Measurements from ENCODE around the gene SLC48A1.

SLC48A1 gene

DNA sequence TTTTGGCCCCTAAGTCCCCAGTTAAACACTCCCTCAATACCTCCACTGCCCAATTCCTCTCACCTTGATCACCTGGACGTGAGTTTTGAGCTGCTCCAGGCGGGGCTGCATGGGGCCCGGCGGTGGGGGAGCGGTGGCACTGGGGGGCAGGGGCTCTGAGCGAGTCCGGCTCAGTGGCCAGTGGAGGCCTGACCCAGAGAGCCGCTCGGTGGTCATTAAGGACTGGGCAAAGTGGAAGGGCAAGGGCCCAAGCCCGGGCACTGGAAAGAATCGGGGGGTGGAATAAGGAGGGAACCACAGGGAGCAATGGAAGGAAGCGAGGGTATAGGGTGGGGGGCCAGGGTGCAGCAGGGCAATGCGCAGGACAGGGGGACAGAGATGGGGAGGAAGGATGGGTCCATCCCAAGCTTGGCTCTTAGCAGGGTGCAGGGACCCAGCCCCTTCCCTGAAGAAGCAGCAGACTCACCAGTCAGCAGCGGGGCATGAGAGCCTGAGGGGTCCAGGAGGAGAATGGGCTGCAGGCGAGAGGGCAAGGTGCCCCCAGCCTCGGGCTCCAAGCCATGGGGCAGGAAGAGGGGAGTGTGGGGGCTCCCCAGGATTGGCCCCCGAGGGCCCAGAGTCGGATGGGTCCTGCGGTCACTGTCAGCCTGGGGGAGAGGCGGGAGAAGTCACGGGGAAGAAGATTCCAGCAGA is 22.2 kb downstream of the SLC48A1 start:
- TF ChIP-seq, protein P1, sequence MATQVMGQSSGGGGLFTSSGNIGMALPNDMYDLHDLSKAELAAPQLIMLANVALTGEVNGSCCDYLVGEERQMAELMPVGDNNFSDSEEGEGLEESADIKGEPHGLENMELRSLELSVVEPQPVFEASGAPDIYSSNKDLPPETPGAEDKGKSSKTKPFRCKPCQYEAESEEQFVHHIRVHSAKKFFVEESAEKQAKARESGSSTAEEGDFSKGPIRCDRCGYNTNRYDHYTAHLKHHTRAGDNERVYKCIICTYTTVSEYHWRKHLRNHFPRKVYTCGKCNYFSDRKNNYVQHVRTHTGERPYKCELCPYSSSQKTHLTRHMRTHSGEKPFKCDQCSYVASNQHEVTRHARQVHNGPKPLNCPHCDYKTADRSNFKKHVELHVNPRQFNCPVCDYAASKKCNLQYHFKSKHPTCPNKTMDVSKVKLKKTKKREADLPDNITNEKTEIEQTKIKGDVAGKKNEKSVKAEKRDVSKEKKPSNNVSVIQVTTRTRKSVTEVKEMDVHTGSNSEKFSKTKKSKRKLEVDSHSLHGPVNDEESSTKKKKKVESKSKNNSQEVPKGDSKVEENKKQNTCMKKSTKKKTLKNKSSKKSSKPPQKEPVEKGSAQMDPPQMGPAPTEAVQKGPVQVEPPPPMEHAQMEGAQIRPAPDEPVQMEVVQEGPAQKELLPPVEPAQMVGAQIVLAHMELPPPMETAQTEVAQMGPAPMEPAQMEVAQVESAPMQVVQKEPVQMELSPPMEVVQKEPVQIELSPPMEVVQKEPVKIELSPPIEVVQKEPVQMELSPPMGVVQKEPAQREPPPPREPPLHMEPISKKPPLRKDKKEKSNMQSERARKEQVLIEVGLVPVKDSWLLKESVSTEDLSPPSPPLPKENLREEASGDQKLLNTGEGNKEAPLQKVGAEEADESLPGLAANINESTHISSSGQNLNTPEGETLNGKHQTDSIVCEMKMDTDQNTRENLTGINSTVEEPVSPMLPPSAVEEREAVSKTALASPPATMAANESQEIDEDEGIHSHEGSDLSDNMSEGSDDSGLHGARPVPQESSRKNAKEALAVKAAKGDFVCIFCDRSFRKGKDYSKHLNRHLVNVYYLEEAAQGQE (IDR thresholded peaks at IDR 0.05; ENCODE audit: insufficient replicate concordance, low read depth): no peak
- TF ChIP-seq, protein P2, sequence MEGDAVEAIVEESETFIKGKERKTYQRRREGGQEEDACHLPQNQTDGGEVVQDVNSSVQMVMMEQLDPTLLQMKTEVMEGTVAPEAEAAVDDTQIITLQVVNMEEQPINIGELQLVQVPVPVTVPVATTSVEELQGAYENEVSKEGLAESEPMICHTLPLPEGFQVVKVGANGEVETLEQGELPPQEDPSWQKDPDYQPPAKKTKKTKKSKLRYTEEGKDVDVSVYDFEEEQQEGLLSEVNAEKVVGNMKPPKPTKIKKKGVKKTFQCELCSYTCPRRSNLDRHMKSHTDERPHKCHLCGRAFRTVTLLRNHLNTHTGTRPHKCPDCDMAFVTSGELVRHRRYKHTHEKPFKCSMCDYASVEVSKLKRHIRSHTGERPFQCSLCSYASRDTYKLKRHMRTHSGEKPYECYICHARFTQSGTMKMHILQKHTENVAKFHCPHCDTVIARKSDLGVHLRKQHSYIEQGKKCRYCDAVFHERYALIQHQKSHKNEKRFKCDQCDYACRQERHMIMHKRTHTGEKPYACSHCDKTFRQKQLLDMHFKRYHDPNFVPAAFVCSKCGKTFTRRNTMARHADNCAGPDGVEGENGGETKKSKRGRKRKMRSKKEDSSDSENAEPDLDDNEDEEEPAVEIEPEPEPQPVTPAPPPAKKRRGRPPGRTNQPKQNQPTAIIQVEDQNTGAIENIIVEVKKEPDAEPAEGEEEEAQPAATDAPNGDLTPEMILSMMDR (IDR thresholded peaks at IDR 0.05; ENCODE audit: insufficient read depth, low read length): no peak
- no peak for TF ChIP-seq POLR2AphosphoS5 (IDR thresholded peaks at IDR 0.05; ENCODE audit: low read depth)
- TF ChIP-seq SPI1 (IDR thresholded peaks at IDR 0.05; ENCODE audit: borderline replicate concordance, low read depth): no peak
- no peak for TF ChIP-seq GABPA (IDR thresholded peaks at IDR 0.05; ENCODE audit: low read depth)
- DNase-seq (ENCODE audit: low read depth in 1 of 2, low spot score in 1 of 2): no peak
- Histone ChIP-seq H3K27ac (replicated peaks) (no peak overlapping the region), H3K4me3 (replicated peaks; ENCODE audit: insufficient read depth, low read length) (no peak overlapping the region), H3K27me3 (ENCODE audit: insufficient read depth, poor library complexity, severe bottlenecking) (no peaks in the 10 kb centered on the region)

DNA sequence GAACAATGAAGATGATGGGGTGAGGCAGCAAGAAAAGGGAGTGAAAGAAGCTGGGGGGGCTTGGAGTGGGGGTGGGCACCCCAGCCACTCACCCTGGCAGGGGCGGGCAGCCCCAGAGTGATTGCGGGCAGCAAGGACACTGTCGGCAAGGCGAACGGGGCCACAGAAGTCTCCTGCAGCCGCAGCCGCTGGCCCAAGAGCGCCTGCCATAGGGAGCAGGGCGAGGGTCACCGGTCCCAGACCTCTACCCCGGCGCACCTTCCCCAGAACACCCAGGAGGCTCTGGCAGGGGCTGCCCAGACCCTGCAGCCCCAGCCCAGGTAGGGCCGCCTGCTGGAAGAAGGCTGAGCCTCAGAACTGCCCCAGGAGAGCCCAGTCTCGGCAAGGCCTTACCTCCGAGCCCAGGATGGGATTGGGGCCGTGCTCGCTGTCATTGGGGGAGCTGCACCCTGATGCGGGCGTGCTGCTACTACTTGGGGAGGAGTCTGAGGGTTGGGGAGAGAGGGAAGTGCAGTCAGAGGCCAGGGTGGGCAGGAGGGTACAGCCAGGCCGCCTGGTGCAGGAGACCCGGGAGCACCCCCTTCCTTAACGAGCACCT is 22.9 kb downstream of the SLC48A1 start:
- TF ChIP-seq POLR2AphosphoS5 (IDR thresholded peaks at IDR 0.05; ENCODE audit: low read depth) (no peak), SPI1 (IDR thresholded peaks at IDR 0.05; ENCODE audit: borderline replicate concordance, low read depth) (no peak), GABPA (IDR thresholded peaks at IDR 0.05; ENCODE audit: low read depth) (no peak)
- TF ChIP-seq, protein P1 (IDR thresholded peaks at IDR 0.05; ENCODE audit: insufficient replicate concordance, low read depth): no peak
- TF ChIP-seq, protein P2 (IDR thresholded peaks at IDR 0.05; ENCODE audit: insufficient read depth, low read length): no peak
- H3K4me3 ChIP-seq (replicated peaks; ENCODE audit: insufficient read depth, low read length): no peak overlapping the region
- no peak for DNase-seq (ENCODE audit: low read depth in 1 of 2, low spot score in 1 of 2)
- no peaks in the 10 kb centered on the region for H3K27me3 ChIP-seq (ENCODE audit: insufficient read depth, poor library complexity, severe bottlenecking)
- H3K27ac ChIP-seq (replicated peaks): no peak overlapping the region

DNA sequence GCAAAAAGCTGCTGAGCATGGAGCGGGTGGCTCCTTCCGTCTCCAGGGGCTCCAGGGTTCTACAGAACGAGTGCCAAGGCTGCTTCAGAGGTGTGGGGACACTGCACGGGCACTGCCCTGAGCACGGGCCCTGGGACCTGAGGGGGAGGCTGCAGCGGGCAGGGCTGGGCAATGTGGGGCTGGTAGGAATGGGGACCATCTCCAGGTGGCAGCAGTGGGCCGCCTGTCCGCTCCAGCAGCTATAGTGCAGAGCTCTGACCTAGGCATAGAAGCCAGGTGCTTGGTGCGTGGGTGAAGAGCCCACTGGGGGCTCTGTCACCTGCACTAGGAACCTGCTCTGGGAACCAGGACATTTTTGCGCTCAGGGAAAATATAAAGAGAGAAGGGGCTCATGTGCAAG is 24.4 kb downstream of the SLC48A1 start:
- H3K27ac ChIP-seq (replicated peaks): no peak overlapping the region
- TF ChIP-seq SPI1 (IDR thresholded peaks at IDR 0.05; ENCODE audit: borderline replicate concordance, low read depth) (no peak), GABPA (IDR thresholded peaks at IDR 0.05; ENCODE audit: low read depth) (no peak), POLR2AphosphoS5 (IDR thresholded peaks at IDR 0.05; ENCODE audit: low read depth) (no peak)
- TF ChIP-seq, protein P1 (IDR thresholded peaks at IDR 0.05; ENCODE audit: insufficient replicate concordance, low read depth): no peak
- TF ChIP-seq, protein P2 (IDR thresholded peaks at IDR 0.05; ENCODE audit: insufficient read depth, low read length): peak; percentile 14
- peak in 1 of 2 experiments; percentile 54 for DNase-seq (ENCODE audit: low read depth in 1 of 2, low spot score in 1 of 2)
- H3K4me3 ChIP-seq (replicated peaks; ENCODE audit: insufficient read depth, low read length): no peak overlapping the region
- H3K27me3 ChIP-seq (ENCODE audit: insufficient read depth, poor library complexity, severe bottlenecking): no peaks in the 10 kb centered on the region
